ENCODE data around the gene TMEM59.

GRCh38 chr1:54091666-54092065, 38.7 kb upstream of the TMEM59 start:
- TF ChIP-seq SUZ12 (IDR thresholded peaks at IDR 0.05; ENCODE audit: extremely low read depth, insufficient read depth, insufficient read length) (no peak), ZNF274 (IDR thresholded peaks at IDR 0.05; ENCODE audit: low read depth, low read length) (no peak)

Data from NT2/D1 (cell line).